GM19035 (cell line): ENCODE results near the gene FOXA1.

Experiments
- ATAC-seq: cut with Tn5 transposase; IDR thresholded peaks from one replicate; pipeline ENCODE4 v1.9.1; 2021; ENCODE audit not compliant: unreplicated experiment

Gene FOXA1

GRCh38 chr14:37602605-37603453 is 7.8 kb upstream of the FOXA1 start:
- no peak for ATAC-seq

DNA sequence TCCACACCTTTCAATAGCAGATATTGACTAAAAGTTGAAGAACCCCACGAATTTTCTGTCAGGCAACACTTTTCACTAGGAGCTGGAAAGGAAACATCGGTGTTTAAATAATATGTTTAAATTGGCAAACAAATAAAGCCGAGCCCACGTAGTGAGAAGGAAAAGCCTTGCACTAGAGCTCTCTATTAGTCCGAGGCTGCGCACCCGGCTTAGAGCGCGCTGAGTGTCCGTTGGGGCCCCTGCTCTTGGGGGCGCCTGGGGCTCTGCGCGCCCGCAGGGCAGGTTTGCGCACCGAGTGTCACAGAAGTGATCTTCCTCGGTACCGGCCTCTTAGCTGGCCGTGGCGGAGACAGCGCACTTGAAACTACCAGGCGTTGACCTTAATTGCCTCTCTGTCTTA is 6.8 kb upstream of the FOXA1 start:
- ATAC-seq: no peak

- ATAC-seq: no peak
Observed at GRCh38 chr14:37600880-37601741, 6.1 kb upstream of the FOXA1 start.

DNA sequence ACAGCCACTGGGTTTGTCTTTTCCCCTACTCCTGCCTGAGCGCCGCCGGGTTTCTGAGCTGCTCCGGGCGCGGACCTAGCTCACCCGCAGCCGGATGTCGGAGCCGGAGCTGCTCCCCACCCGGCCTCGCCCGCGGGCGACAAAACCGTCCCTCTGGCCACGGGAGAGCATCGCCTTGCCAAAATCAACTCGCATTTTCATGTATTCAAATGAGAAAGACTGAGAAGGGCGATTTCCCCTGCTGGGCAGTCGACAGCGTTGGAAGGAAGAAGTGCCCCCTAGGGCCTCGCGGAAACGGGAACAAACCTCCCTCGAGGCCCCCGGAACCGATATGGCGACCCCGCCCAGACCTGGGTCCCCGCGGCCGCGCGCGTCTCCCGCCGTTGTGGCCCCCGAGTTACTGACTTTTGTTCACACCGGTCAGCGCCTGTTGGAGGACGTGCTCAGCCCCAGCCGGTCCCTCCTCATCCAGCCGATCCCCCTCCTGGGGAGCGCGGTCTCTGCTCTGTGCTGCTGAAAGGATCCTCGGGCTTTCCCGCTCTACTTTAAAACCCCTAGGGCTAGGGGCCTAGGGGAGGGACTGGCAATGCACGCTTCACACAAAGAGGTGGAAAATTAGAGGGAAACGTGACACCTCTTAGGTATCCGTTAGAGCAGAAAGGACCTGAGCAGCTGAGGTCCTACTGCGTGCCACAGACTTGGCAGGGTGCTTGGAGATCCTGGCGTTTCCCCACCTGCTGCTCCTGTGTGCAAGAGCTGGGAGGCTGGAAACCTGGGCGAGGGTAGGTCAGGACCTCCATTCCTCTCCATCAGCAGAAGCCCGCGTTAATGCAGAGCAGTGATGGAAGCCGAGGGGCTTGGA is 4.7 kb upstream of the FOXA1 start:
- ATAC-seq: no peak

DNA sequence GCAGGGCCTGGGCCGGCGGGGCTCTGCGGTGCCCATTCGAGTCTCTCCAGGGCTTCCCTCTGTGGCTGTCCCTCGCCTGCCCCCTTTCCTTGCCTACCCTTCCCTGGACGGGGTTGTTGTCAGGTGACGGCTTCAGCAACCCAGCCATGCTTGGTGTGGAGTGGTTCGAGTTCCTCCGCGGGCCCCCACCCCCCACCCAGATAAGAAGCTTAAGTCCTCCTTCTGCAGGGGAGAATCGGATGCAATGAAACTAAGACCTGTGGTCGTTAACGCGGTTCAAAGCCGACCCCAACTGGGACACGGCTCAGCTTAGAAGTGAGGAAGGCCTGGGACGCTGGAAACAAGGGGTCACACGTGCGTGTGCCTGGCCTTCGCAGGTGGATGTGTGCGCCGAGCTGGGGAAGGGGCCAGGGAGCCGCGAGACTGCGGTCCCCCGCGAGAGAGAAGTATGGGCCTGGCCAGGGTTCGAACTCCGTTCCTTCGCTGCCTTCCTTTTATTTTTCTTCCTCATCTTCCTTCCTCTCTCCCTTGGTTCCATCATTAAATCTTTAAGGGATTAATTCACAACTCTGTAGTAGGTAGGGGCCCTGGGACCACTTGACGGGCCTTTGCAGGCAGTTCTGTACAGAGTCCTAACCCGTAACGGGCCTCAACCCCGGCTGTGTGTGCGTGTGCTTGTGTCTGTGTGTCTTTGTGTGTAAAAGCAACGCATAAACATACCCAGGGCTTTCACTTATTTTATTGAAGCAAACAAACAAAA is 3.9 kb upstream of the FOXA1 start:
- no peak for ATAC-seq

- no peak for ATAC-seq
Observed at GRCh38 chr14:37597914-37598746, 3.1 kb upstream of the FOXA1 start.

- no peak for ATAC-seq
Observed at GRCh38 chr14:37597538-37597913, 2.5 kb upstream of the FOXA1 start.

- ATAC-seq: no peak
Observed at GRCh38 chr14:37596790-37597472, 1.9 kb upstream of the FOXA1 start.

- no peak for ATAC-seq
Observed at GRCh38 chr14:37595809-37596621, 966 bp upstream of the FOXA1 start.

DNA sequence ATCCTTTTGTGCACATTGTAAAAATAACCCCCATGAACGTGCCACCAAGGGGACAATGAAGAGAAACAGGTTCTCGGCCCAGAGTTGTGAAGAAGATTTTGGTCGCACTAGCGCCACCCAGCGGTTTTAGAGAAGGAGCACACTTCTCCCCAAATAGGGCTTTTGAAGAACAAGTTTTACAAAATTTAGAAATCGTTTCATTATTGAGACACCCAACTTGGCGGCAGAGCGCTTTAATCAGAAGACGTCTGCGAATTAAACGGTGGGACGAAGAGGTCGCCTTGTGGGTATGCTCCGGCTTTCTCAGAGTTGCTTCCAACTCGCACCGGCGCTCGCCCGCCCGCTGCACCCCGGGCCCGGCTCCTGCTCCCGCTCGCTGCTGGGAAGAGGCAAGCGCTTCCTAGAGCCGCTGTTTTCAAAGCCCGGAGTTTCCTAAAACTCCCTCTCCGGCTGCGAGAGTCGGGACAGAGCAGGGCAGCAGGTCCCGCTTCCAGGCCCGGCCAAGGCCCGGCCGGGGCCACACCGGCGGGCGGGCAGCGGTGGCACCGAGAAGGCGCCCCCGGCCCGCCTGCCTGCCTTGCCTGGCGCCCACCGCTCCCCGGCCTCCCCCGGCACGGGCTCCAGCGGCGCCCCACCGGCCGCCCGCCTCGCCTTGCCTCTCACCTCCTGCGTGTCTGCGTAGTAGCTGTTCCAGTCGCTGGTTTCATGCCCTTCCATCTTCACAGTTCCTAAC is 645 bp downstream of the FOXA1 start:
- no peak for ATAC-seq

DNA sequence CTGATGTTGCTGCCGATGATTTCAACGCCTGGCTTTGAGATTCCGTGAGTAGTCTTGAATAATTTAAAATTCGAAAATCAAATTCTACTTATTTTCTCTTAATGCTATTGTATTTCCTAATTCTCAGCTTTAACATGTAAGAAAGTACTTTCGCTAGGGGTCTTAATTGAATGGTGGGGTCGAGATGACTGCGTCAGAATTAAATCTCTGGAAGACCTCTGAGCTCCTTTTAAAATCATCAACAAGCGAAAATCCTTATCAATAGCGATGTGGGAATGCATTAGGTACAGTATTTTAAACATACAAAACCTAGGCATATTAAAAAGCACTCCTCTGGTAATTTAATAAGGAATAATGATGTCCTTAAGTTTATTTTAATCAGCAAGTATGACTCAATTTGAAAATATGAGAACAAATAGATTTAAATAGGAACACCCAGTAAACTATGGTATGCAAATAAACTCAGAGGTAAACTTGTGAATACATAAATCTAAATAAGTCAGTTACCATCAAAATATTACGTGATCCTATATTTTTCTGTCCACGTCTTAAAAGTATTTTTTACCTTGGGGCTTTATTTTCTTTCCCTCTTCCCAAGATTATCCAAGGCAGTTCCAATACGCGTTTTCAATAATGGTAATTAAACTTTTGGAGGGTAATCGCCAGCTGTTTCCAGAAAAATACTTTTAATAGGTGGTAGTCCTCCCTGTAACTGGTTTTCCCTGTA is 1.4 kb downstream of the FOXA1 start:
- ATAC-seq: no peak

DNA sequence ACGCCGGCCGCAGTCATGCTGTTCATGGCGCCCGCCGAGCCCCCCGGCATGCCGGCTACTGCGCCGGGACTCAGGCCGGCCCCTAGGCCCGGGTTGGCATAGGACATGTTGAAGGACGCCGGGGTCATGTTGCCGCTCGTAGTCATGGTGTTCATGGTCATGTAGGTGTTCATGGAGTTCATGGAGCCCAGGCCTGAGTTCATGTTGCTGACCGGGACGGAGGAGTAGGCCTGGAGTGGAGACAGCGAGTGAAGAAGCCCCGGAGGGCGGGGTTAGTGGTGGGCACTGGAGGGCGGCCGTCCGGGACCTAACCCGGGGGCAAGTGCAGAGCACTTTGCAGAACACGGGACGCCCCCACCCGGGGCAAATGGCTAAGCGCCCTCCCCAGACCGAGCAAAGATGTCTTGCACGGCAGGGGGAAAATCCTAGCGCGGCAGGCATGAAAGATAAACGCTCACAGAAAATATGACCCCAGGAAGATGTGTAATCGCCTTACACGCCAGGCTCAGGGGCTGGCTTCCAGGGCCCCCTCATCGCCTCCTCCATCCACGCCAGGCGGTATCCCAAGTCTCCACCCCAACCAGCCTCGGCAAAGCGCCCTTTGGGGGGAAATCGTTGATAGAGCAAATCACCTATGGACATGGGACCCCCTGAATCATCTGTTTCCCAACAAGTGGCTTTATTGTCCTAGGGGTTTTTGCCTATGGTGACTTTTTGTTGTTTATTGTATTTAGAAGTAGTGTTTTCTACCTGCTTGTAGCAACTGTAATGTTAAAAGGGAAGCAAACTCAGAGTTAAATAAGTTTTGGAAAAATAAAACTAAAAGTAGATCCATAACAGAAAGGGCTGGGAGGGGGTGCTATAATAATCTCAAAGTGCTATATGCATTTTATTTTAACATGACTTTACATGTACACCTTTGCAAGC is 2.3 kb downstream of the FOXA1 start:
- no peak for ATAC-seq

- no peak for ATAC-seq
Observed at GRCh38 chr14:37591941-37592481, 3.0 kb downstream of the FOXA1 start.

DNA sequence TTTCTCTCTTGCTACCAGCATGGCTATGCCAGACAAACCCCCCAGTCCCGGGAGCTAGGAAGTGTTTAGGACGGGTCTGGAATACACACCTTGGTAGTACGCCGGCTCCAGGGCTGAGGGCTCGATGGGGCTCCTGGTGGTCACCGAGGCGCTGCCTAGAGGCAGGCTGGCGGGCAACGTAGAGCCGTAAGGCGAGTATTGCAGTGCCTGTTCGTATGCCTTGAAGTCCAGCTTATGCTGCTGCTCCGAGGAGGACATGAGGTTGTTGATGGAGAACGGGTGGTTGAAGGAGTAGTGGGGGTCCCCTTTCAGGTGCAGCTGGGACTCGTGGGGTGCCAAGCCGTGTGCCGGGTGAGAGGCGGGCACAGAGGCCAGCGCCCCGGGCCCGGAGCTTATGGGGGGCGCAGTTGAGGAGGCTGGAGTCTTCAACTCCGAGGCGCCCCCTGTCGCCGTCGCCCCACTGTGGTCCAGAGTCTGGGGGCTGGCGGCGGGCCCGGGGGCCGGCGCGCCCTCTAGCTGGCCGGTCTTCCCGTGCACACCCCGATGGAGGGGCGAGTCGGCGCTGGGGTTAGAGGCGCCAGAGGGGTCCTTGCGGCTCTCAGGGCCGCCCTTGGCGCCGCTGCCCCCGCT is 3.6 kb downstream of the FOXA1 start:
- no peak for ATAC-seq
